Renal cortical epithelial cell (primary cell): ENCODE measurements around the gene P4HB. TPM values are rescaled to one million over a fixed set of nuclear protein-coding genes. Genes with fewer than 3 reads are reported as not detected.
"Not testable (repeated sequence)": the region's sequence is repeated elsewhere in the genome, so short reads cannot be mapped to it uniquely, and the experiment has no call there.

ENCODE experiments used
- DNase-seq: peaks from one replicate; pipeline ENCODE4 v3.0.0-alpha.2; 2011; ENCODE audit warnings: low read depth
- total RNA-seq: library from RNA; depleted of rRNA; stranded (reverse); fragments of >200 nt; gene quantifications from 2 replicates; pipeline ENCODE4 v1.2.3, GENCODE V29; 2014

The P4HB gene
- total RNA-seq, 1 donor from 2014 or later: 1,064 TPM

DNA sequence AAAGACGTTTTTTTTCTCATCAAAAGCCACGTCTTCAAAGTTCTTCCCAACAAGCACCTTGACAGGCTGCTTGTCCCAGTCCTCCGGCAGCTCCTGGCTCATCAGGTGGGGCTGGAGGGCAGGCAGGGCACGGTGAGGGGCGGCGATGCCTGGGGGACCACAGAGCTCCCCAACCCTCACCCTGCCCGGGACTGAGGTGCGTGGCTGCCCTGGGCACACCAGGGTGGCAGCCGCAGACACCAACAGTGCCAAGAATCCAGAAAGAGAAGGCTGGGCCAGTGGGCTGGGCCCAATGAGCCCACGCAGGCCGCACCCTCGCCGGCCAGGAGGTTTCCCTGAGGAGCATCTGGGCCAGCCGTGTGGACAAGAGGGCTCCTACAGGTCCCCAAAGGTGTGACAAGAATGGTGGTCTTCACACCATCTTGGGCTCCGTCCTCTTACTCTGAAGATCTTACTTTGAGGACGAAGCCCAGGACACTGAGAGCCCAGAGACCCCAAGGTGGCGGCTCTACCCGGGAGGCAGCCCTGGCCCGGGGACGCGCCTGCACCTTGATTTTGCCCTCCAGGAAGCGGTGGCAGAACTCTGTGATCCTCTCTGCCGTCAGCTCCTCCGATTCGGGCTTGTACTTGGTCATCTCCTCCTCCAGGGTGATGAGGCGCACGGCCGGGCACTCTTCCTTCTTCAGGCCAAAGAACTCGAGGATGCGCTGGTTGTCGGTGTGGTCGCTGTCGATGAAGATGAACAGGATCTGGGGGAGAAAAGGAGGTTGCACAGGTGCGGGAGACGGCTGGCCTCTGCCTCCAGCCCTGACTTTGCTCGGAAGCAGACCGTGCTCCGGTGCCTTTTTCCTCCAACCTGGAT lies 14.2 kb downstream of the P4HB start:
- no peak for DNase-seq

DNA sequence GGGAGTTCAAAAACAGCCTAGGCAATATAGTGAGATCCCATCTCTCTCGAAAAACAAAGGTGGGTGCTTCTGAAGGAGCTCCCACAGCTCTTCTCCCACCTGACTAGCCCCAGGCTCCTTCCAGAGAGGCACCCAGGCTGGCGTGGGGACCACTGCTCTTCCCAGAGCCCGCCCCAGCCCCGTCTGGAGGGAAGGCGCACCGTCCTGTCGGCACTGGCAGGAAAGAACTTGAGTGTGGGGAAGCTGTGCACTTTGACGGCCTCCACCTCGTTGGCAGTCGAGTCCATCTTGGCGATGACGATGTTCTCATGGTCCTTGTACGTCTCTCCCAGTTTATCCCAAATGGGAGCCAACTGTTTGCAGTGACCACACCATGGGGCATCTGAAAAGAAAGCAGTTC lies 15.0 kb downstream of the P4HB start:
- no peak for DNase-seq

DNA sequence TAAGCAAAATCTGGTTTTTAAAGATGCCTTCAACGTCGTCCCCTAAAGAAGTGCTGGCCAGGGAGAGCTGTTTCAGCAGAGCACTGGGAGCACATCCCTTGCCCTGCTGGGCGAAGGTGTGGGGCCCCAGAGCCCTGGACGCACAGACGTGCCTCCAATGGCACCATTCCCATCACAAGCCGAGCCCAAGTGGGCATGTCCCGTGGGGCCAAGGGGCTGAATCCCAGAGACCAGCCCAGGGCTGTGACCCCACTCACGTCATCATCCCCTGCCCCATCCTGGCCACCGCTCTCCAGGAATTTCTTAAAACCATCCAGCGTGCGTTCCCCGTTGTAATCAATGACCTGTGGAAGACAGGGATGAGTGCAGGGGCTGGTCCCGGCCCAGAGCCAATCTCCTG lies 15.4 kb downstream of the P4HB start:
- DNase-seq: no peak

DNA sequence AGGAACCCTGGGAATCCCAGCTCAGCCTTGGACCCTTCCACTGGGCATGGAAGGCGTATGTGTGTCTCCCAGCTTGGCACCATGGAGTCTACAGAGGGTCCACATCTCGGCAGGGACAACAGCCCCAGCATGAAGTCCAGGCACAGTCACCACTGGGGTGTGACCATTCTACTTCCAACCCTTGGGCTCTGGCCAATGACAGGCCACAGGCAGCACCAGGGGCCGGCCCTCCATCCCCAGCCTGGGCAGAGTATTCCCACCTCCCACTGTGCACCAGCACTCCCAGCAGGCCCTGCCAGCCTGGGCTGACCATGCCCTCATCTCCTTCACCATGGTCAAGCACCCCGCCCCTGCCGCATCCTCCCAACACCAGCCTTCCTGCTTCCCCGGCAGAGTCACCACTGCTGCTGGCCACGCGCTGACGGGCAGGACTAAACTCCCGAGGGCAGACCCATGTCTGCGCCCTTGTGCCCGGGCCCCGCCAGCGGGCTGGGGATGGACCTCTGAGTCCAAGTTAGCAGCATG lies 15.9 kb downstream of the P4HB start:
- DNase-seq: no peak

DNA sequence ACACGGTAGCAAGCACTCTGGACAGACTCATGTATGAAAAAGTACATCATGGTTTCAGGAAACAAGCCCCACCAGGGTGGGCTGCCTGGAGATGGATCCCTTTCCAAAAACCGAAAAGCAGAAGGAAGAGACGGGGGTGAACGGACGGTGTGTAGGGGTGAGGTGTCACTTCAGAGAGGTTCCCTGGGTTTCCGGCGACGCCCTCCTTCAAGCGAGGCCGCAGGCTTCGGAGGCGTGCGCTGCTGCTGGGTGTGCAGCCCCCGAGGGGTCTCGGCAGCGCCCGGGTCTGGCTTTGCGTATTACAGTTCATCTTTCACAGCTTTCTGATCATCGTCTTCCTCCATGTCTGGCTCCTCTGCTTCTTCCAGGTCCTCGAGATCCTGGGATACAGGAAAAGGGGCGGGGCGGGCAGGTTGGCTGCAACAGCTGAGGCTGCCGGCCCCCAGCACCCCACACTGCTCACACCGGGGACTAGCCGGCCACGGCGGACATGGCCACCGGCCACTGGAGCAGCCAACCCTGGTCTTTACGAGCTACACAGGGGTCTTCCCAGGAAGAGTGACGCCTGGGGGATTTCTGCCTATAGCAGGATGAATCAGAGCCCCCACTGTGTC lies 16.5 kb downstream of the P4HB start:
- no peak for DNase-seq

DNA sequence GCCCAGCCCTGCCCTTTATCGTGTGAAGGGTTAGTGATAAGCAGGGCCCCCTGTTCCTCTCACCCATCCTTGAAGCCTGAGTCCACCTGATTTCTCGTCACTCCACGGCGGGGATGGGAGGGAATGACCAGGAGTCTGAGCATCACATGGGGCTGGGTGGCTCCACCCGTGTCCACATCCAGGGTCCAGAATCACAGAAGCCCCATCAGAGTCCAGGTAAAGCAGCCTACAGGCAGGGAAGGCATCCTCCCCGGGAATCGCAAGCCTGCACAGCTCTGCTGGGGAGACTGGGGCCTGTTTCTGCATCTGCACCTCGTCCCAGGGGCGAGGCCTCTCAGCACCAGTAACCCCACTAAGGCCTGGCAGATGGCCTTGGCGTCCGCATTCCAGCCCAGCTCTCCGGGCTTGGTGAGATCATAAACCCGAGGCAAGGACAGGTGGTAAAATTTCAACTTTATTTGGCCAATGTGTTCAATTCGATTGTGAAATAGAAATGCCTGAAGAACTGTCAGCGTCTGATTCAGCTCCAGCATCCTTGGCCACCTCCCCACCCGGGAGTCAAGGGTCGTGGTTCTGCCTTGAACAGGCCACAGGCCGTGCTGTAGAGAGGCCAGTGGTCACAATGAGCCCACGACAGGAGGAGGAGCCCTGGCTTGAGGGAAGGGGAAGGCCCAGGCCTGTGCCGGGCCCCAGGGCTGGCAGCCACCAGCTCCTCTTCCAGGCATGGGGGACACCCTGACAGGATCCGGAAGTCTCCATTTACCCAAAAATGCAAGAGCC lies 17.4 kb downstream of the P4HB start:
- DNase-seq: peak; percentile 37

DNA sequence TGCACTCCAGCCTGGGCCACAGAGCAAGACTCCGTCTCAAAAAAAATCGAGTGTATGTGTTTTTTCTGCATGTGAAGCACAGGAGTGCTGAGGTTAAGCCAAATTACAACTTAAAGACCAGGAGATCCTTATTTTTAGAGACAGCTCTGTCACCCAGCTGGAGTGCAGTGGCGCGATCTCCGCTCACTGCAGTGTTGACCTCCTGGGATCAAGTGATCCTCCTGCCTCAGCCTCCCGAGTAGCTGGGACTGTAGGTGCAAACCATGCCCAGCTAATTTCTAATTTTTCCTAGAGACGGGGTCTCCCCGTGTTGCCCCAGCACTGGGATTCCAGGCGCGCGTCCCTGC lies 18.0 kb downstream of the P4HB start:
- no peak for DNase-seq

DNA sequence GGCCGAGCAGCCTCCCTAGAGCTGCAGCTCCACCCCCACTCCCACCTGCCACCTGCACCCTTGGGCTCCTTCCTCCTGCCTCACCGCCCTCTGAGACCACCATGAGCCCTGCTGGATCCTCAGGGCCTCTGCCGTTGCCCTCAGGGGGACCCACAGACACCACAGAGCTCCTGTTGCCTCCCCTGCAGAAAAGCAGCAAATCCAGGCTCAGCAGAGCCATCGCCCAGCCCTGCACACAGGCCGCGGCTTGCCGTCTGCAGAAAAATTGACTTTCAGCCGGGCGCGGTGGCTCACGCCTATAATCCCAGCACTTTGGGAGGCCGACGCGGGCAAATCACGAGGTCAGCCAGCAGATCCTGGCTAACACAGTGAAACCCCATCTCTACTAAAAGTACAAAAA lies 18.5 kb downstream of the P4HB start:
- no peak for DNase-seq

DNA sequence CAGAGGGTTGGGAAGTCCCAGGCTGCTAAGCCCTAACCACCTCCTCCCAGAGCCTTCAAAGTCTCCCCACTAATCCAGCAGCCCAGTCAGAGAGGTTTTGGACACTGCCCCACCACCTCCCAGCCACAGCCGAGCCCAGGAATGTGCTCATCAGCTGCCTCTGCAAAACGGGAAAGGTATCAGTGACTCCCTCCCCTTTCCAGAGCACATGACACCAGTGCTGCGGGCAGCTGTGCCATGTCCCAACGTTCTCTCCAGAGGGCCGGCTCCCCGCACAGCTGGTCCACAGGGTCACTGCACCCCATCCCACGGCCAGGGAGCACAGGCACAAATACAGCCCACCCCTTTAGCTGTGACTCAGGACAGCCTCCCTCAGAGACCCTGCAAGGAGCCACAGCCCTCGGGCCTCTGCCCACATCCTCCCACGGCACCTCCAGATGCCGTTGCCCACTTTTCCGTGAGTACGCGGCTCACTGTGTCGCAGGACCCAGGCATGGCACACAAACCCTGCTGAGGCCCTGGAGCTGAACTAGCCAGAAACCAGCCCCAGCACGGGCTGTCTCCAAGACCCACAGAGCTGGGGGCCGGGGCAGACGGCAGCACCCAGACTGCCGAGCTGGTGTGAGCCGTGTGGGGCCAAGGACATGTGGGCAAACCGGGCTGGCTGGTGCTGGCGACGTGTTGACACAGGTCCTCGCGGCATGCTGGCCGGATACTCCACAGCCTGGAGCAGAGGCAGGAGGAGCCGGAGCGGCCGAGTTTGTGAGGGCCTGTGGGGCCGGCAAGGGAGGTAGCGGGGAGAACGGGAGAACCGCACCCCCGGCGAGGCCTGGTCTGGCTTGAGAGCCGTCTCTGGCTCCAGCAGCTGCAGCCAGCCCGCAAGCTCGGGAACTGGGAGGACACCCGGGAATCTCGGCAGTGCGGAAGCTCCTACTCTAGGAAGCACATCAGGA lies 19.2 kb downstream of the P4HB start:
- DNase-seq: no peak

DNA sequence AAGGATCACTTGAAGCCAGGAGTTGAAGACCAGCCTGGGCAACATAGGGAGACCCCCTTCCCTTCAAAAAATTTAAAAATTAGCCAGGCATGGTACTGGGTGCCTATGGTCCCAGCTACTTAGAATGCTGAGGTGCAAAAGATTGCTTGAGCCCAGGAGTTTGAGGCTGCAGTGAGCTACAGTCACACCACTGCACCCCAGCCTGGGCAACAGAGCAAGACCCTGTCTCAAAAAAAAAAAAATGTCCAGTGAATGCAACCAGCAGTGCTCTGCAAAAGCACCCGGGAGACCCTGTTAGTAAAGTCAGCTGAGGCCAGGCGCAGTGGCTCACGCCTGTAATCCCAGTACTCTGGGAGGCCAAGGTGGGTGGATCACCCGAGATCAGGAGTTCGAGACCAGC lies 20.3 kb downstream of the P4HB start:
- DNase-seq: not testable (repeated sequence)

DNA sequence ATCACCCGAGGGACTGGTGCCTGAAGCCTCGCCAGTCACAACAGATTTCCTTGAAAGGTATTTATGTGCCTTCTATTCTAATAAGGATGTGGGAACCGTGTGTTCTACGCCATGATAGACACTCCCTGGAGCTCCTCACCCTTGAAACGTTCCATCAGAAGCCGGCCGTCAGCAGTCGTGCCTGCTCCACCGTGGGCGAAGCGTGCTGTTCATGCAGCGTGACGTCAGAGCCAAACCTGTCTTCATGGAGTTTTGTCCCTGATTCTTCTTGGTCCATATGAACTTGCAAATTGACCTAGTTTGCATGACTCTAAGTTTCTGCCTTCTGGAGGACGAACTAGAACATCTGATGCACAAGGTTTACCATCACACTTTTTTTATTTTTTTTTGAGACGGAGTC lies 21.0 kb downstream of the P4HB start:
- DNase-seq: no peak

DNA sequence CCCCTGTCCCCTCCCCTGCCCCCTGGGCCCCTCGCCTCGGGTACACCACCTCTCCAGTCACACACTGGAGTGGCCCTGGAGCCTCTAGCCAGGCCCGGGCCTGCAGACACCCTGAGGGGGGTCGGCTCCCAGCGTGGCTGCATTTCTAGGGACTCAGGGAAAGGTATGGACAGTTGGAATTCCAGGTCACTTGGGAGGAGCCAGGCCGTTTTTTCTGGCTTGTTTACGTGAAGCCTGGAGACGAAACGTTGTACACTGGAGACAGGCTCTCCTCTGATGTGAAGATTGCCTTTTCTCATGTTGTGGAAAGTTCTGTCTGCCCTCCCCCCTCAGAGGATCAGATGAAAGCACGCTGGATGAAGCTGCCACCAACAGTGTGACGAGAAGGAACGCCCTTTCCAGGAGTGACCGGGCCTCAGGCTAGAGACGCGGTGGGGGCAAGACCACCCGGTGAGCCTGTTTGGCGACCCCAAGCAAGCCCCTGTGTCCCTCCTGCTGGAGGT lies 21.5 kb downstream of the P4HB start:
- no peak for DNase-seq

DNA sequence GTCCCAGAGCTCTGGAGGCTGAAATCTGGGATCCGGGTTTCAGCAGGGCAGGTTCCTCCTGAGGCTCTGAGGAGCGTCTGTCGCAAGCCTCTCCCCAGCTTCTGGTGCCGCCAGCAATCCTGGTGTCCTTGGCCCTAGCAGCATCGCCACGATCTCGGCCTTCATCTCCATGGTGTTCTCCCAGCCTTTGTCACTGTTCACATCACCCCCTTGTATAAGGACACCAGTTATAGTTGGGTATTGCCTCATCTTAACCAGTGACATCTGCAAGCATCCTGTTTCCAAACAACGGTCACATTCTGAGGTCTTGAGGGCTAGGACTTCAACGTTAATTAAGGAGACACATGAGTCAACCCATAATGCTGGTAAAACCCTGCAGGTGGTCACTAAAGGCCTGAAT lies 22.7 kb downstream of the P4HB start:
- DNase-seq: no peak

DNA sequence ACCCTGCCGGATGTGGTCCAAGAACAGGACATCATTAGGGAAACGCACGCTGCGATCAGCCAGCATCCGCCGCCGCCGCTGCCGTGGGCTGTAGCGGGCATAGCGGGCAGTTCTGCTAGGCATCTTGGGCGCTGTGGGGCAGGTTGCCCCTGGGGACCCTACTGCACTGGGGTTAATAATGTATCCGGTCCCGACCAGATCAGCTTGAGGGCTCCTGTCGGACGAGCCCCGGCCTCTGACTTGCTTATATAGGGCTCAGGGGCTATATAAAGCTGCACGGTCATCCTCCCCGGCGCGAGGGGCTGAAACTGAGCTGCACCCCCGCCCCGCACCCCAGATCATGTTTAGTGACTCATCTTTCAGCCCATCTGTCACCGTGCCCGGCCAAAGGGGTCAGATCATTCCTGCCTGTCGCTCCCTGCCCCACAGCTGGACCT lies 25.5 kb downstream of the P4HB start, which contains the start of gene PPP1R27:
PPP1R27 (minus strand) TSS at position 220 of the 437 bp plus-strand sequence; CDS start at position 123, 97 bp downstream.
- DNase-seq: no peak

DNA sequence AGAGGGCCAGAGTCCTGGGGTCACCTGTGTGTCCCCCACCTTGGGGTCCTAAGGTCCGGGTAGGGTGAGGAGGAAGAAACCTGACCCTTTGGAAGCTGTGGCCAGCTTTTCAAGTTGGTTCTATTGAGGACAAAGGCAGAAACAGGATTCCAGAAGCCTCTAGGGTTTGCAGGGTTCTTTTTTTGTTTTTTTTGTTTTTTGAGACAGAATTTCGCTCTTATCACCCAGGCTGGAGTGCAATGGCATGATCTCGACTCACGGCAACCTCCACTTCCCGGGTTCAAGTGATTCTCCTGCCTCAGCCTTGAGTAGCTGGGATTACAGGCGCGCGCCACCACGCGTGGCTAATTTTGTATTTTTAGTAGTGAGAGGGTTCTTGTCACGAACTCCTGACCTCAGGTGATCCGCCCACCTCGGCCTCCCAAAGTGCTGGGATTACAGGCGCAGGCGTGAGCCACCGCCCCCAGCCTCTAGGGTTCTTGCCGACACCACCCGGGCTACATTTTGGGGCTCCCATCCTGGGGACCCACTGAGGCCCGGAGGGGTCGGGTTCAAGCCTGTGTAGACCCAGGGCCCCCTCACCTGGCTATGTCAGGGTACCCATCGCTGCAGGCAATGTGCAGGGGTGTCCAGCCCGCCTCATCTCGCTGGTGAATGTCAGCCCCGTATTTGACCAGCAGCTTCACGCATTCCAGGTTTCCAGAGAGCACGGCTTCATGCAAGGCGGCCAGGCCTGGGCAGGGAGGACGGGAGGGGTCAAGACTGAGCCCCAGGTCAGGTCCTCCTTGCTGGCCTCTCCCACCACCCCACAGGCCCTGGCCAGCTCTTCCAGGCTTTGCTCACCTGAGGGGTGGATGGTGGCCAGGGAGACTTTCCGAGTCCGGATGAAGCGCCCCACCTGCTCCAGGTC lies 26.2 kb downstream of the P4HB start:
- DNase-seq: no peak

DNA sequence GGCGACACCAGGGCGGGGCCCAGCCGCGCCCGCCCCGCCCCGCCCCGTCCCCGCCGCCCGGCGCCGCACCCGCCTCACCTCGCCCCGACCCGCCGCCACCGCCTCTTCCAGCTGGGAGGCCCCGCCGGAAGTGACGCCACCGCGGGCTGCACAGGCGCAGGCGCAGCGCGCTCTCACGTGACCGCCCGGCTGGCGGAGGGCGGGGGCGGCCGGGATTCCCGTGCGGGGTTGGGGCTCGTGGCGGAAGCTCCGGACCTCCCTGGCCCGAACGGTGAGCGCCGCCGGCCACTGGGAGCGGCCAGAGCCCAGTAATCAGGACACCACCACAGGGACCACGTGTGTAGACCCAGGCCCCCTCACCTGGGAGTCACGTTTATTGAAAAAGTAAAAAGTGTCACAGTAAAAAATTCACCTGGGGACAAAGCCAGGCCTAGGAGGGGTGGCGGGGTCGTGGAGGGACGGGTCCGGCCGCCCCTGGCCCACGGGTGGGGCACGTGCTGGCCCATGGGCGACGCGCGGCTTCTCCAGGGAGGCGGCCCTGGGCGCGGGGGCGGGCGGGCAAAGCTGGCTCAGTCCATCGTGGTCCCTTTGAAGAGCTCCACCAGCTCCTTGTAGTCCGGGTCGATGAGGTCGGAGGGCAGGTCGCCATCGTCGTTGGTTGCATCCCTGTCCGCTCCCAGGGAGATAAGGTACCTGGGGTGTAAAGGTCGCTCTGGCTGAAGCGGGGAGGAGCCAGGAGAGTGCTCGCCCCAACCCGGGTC lies 27.0 kb downstream of the P4HB start, which contains the start of gene MCRIP1:
MCRIP1 (minus strand) TSS at position 132 of the 761 bp plus-strand sequence. CDS start 8,785 bp downstream, outside the sequence.
- peak; percentile 66 for DNase-seq

DNA sequence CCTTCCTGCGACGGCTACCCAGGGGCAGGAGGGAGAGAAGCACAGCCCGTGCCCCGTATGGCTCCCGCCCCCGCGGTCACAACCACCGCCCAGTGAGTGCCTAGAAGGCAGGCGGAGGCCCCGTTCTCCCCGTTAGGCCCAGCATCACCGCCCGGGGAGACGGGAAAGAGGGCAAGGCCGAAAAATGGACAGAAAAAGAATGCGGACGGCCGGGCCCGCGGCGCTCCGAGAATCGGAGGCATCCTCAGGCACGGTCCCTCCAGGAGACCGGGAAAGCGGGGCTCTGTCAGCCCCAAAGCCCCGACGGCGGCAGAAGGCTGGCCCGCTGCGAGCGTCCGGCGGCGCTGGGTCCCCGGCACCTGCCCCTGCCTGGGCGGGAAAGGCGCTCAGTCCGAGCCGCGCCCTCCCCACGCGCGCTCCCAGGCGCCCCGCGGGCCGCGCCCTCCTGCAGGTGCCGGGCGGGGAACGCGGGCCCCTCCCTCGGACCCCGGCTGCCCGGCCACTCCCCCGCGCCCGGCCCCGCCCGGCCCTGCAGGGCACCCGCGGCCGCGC lies 27.7 kb downstream of the P4HB start:
- DNase-seq: no peak

DNA sequence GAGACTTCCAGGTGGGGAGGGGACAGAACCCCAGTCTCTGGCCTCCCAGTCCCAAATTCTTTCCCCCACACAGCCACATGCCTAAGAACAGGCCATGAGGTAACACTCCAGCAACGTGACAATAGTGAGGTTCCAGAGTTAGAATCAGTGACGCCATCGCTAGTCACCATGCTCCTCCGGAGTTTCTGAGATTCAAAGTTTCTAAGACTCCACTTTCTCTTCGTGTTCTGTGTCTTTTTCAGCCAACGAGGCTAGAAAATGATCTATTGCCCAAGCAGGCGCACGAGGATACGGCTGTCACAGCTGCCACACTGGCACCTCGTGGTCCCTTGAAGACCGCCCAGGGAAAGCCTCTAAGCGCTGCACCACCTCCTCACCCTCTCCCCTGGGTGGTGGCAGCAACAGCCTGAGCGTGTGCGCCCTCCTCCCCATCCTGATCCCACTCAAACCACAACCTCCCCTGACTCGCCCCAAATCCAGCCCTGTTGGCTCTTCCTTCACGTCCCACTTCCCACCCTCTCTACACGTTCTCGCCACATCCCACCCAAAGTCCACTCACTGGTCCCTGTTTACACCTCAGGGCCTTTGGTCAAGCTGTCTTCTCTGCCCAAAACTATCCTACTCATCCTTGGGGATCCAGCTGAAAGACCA lies 28.3 kb downstream of the P4HB start:
- DNase-seq: no peak
